Duodenal mucosa (tissue), 2 donors: Measurements from ENCODE around the gene C2orf78.

Experiments
- H3K27ac ChIP-seq: one replicate; pipeline ENCODE4 v1.7.0; 2013; ENCODE audit warnings: low read depth, low read length
- H3K27me3 ChIP-seq, 2 donors: one replicate each; pipeline ENCODE4 v1.7.0; 2013; ENCODE audit warnings: low read length in 2 of 2, control low read depth in 1 of 2; ENCODE audit not compliant: insufficient read depth in 2 of 2, control insufficient read depth in 1 of 2
- H3K36me3 ChIP-seq, 2 donors: one replicate each; pipeline ENCODE4 v1.7.0; 2013; ENCODE audit warnings: low read length in 2 of 2, control low read depth in 1 of 2; ENCODE audit not compliant: insufficient read depth in 2 of 2, control insufficient read depth in 1 of 2
- H3K4me1 ChIP-seq, 2 donors: one replicate each; pipeline ENCODE4 v1.7.0; 2013; ENCODE audit warnings: low read length in 2 of 2, control low read depth in 1 of 2; ENCODE audit not compliant: insufficient read depth in 2 of 2, control insufficient read depth in 1 of 2
- H3K4me3 ChIP-seq, 2 donors: one replicate each; pipeline ENCODE4 v1.7.0; 2013; ENCODE audit warnings: low read length in 2 of 2, low read depth in 1 of 2
- H3K9ac ChIP-seq, 2 donors: one replicate each; pipeline ENCODE4 v1.7.0; 2013; ENCODE audit warnings: low read length in 2 of 2, low read depth in 1 of 2
- H3K9me3 ChIP-seq, 2 donors: one replicate each; pipeline ENCODE4 v1.7.0; 2013; ENCODE audit warnings: low read length in 2 of 2, control low read depth in 1 of 2; ENCODE audit not compliant: control insufficient read depth in 1 of 2

The C2orf78 gene

GRCh38 chr2:73851274-73851673 lies 67.3 kb downstream of the C2orf78 start:
- Histone ChIP-seq H3K27ac (no peak overlapping the region), H3K36me3 (peaks cover 47 to 94% of the 10 kb centered on the region in 2 donors)

GRCh38 chr2:73852020-73852419 lies 68.0 kb downstream of the C2orf78 start:
- Histone ChIP-seq H3K9ac (no peak overlapping the region), H3K27me3 (no peaks in the 10 kb centered on the region), H3K4me1 (peaks cover 5% of the 10 kb centered on the region in 2 donors), H3K27ac (no peak overlapping the region), H3K36me3 (peaks cover 42 to 88% of the 10 kb centered on the region in 2 donors), H3K9me3 (no peaks in the 10 kb centered on the region), H3K4me3 (no peak overlapping the region)

More at GRCh38 chr2:73851274-73851673, 67.3 kb downstream of the C2orf78 start:
- H3K4me3 ChIP-seq: no peak overlapping the region
- no peaks in the 10 kb centered on the region for H3K27me3 ChIP-seq
- no peak overlapping the region for H3K9ac ChIP-seq
- no peaks in the 10 kb centered on the region for H3K9me3 ChIP-seq
- peaks cover 5% of the 10 kb centered on the region in 2 donors for H3K4me1 ChIP-seq

GRCh38 chr2:73855526-73855925 lies 71.5 kb downstream of the C2orf78 start:
- H3K4me1 ChIP-seq: peaks cover 5% of the 10 kb centered on the region in 2 donors
- H3K9me3 ChIP-seq: no peaks in the 10 kb centered on the region
- H3K27me3 ChIP-seq: no peaks in the 10 kb centered on the region
- no peak overlapping the region for H3K27ac ChIP-seq
- H3K4me3 ChIP-seq: no peak overlapping the region
- H3K36me3 ChIP-seq: peaks cover 45 to 81% of the 10 kb centered on the region in 2 donors
- no peak overlapping the region for H3K9ac ChIP-seq

- Histone ChIP-seq H3K9ac (no peak overlapping the region), H3K27ac (no peak overlapping the region), H3K4me1 (peaks cover 0 to 1% of the 10 kb centered on the region in 2 donors), H3K27me3 (no peaks in the 10 kb centered on the region), H3K9me3 (no peaks in the 10 kb centered on the region), H3K4me3 (no peak overlapping the region), H3K36me3 (peaks cover 43 to 80% of the 10 kb centered on the region in 2 donors)
These were observed 72.2 kb downstream of the C2orf78 start for GRCh38 chr2:73856214-73856613.

- H3K27me3 ChIP-seq: no peaks in the 10 kb centered on the region
- no peaks in the 10 kb centered on the region for H3K9me3 ChIP-seq
- no peak overlapping the region for H3K27ac ChIP-seq
- no peak overlapping the region for H3K9ac ChIP-seq
- no peaks in the 10 kb centered on the region for H3K4me1 ChIP-seq
- H3K36me3 ChIP-seq: peaks cover 42 to 77% of the 10 kb centered on the region in 2 donors
- no peak overlapping the region for H3K4me3 ChIP-seq
These were observed 76.0 kb downstream of the C2orf78 start for GRCh38 chr2:73859721-73860586.

GRCh38 chr2:73862987-73863386 lies 79.0 kb downstream of the C2orf78 start:
- no peaks in the 10 kb centered on the region for H3K9me3 ChIP-seq
- peaks cover 31 to 71% of the 10 kb centered on the region in 2 donors for H3K36me3 ChIP-seq
- no peak overlapping the region for H3K9ac ChIP-seq
- H3K4me3 ChIP-seq: no peak overlapping the region
- no peaks in the 10 kb centered on the region for H3K27me3 ChIP-seq
- no peak overlapping the region for H3K27ac ChIP-seq
- H3K4me1 ChIP-seq: no peaks in the 10 kb centered on the region
